SK-N-SH treated with all-trans-retinoic acid at 6 μM for 48 hours (cell line): ENCODE results near the gene PRRC2C.

Source experiments
- ATAC-seq: fragments of 200-7000 bp; cut with Tn5 transposase; 3 replicates; pipeline ENCODE4 v1.9.1; 2020; ENCODE audit warnings: mild to moderate bottlenecking, moderate library complexity
- ARNTL ChIP-seq: fragments of 450-650 bp; formaldehyde crosslinking; IDR thresholded peaks from 2 replicates; pipeline ENCODE4 v1.5.0; 2020; ENCODE audit warnings: low read depth, mild to moderate bottlenecking, moderate library complexity, borderline replicate concordance
- BACH2 ChIP-seq: fragments of 250-450 bp; sonication (Bioruptor Pico); IDR thresholded peaks from 2 replicates; pipeline ENCODE4 v1.9.0; 2021; ENCODE audit warnings: mild to moderate bottlenecking, borderline replicate concordance
- CREB5 ChIP-seq: fragments of 250-450 bp; sonication (Bioruptor Pico); IDR thresholded peaks from 2 replicates; pipeline ENCODE4 v1.5.1; 2020; ENCODE audit warnings: low read depth, mild to moderate bottlenecking, moderate library complexity
- CSDC2 ChIP-seq: fragments of 250-450 bp; sonication (Bioruptor Pico); IDR thresholded peaks from 2 replicates; pipeline ENCODE4 v1.5.0; 2020; ENCODE audit warnings: mild to moderate bottlenecking, moderate library complexity
- ESRRG ChIP-seq: fragments of 250-450 bp; sonication (Bioruptor Pico); IDR thresholded peaks from 2 replicates; pipeline ENCODE4 v1.6.1; 2021; ENCODE audit warnings: mild to moderate bottlenecking
- GLIS3 ChIP-seq: fragments of 250-450 bp; sonication (Bioruptor Pico); IDR thresholded peaks from 2 replicates; pipeline ENCODE4 v1.5.0; 2020; ENCODE audit warnings: mild to moderate bottlenecking, moderate library complexity
- ISL1 ChIP-seq: fragments of 250-450 bp; sonication (Bioruptor Pico); IDR thresholded peaks from 2 replicates; pipeline ENCODE4 v2.1.2; 2022; ENCODE audit warnings: mild to moderate bottlenecking, moderate library complexity
- PATZ1 ChIP-seq: fragments of 250-450 bp; sonication (Bioruptor Pico); IDR thresholded peaks from 2 replicates; pipeline ENCODE4 v1.8.0; 2020; ENCODE audit warnings: mild to moderate bottlenecking, moderate library complexity, borderline replicate concordance
- POU6F1 ChIP-seq: fragments of 250-450 bp; sonication (Bioruptor Pico); IDR thresholded peaks from 2 replicates; pipeline ENCODE4 v1.8.0; 2021; ENCODE audit warnings: low read depth, mild to moderate bottlenecking, moderate library complexity, borderline replicate concordance
- PPARA ChIP-seq: fragments of 250-450 bp; sonication (Bioruptor Pico); IDR thresholded peaks from 2 replicates; pipeline ENCODE4 v1.5.0; 2020; ENCODE audit warnings: mild to moderate bottlenecking, borderline replicate concordance
- SNAI2 ChIP-seq: fragments of 250-450 bp; sonication (Bioruptor Pico); IDR thresholded peaks from 2 replicates; pipeline ENCODE4 v1.5.0; 2020; ENCODE audit warnings: mild to moderate bottlenecking, moderate library complexity
- TCF4 ChIP-seq: fragments of 250-450 bp; sonication (Bioruptor Pico); IDR thresholded peaks from 2 replicates; pipeline ENCODE4 v1.8.0; 2021; ENCODE audit warnings: mild to moderate bottlenecking, moderate library complexity, borderline replicate concordance
- TOX ChIP-seq: fragments of 250-450 bp; sonication (Bioruptor Pico); IDR thresholded peaks from 2 replicates; pipeline ENCODE4 v1.8.0; 2021; ENCODE audit warnings: mild to moderate bottlenecking, moderate library complexity, borderline replicate concordance
- TSHZ2 ChIP-seq: fragments of 250-450 bp; sonication (Bioruptor Pico); IDR thresholded peaks from 2 replicates; pipeline ENCODE4 v1.5.0; 2020; ENCODE audit warnings: mild to moderate bottlenecking, moderate library complexity
- ZC3H10 ChIP-seq: fragments of 250-450 bp; sonication (Bioruptor Pico); IDR thresholded peaks from 2 replicates; pipeline ENCODE4 v1.5.1; 2021; ENCODE audit warnings: mild to moderate bottlenecking, moderate library complexity
- ZFP3 ChIP-seq: fragments of 250-450 bp; sonication (Bioruptor Pico); IDR thresholded peaks from 2 replicates; pipeline ENCODE4 v1.5.0; 2020; ENCODE audit warnings: mild to moderate bottlenecking, moderate library complexity
- ZFP30 ChIP-seq: fragments of 450-650 bp; formaldehyde crosslinking; IDR thresholded peaks from 2 replicates; pipeline ENCODE4 v1.5.0; 2022; ENCODE audit warnings: mild to moderate bottlenecking, moderate library complexity
- ZNF565 ChIP-seq: fragments of 450-650 bp; formaldehyde crosslinking; conservative IDR thresholded peaks from 2 replicates; pipeline ENCODE4 v1.5.0; 2020; ENCODE audit warnings: low read depth, mild to moderate bottlenecking, moderate library complexity
- ZNF70 ChIP-seq: fragments of 450-650 bp; formaldehyde crosslinking; IDR thresholded peaks from 2 replicates; pipeline ENCODE4 v1.5.0; 2020; ENCODE audit warnings: mild to moderate bottlenecking, moderate library complexity
- ZNF8 ChIP-seq: fragments of 450-650 bp; formaldehyde crosslinking; IDR thresholded peaks from 2 replicates; pipeline ENCODE4 v1.5.0; 2020; ENCODE audit warnings: mild to moderate bottlenecking, moderate library complexity

Gene PRRC2C

GRCh38 chr1:171627020-171627419 is 141.7 kb downstream of the PRRC2C start:
- ATAC-seq = no peak
- TF ChIP-seq GLIS3 = no peak
- TF ChIP-seq TSHZ2 = no peak
- TF ChIP-seq CREB5 (CRISPR knock-in tag) = no peak
- no peak for TF ChIP-seq ZFP3 (CRISPR knock-in tag)
- no peak for TF ChIP-seq TCF4 (CRISPR knock-in tag)
- TF ChIP-seq ESRRG = no peak
- no peak for TF ChIP-seq ZNF8
- TF ChIP-seq ISL1 (CRISPR knock-in tag) = no peak
- no peak for TF ChIP-seq ARNTL (CRISPR knock-in tag)
- TF ChIP-seq PPARA (CRISPR knock-in tag) = no peak
- no peak for TF ChIP-seq PATZ1 (CRISPR knock-in tag)
- no peak for TF ChIP-seq TOX (CRISPR knock-in tag)
- TF ChIP-seq POU6F1 (CRISPR knock-in tag) = no peak
- TF ChIP-seq, all 23 proteins: peak for 0

GRCh38 chr1:171628225-171628624 is 142.9 kb downstream of the PRRC2C start:
- TF ChIP-seq GLIS3 (no peak), BACH2 (CRISPR knock-in tag) (no peak), ZC3H10 (CRISPR knock-in tag) (no peak), SNAI2 (CRISPR knock-in tag) (no peak), ZNF70 (no peak), TOX (CRISPR knock-in tag) (no peak), POU6F1 (CRISPR knock-in tag) (no peak)
- ATAC-seq = no peak

- TF ChIP-seq ISL1 (CRISPR knock-in tag) = no peak
- TF ChIP-seq BACH2 (CRISPR knock-in tag) = no peak
- TF ChIP-seq ZNF565 (CRISPR knock-in tag) = no peak
- TF ChIP-seq CREB5 (CRISPR knock-in tag) = no peak
- no peak for TF ChIP-seq ZNF8
- TF ChIP-seq ZFP3 (CRISPR knock-in tag) = no peak
- no peak for TF ChIP-seq ESRRG
- no peak for TF ChIP-seq CSDC2 (CRISPR knock-in tag)
- TF ChIP-seq ARNTL (CRISPR knock-in tag) = no peak
- TF ChIP-seq ZFP30 (CRISPR knock-in tag) = no peak
- TF ChIP-seq GLIS3 = no peak
- ATAC-seq = no peak
Observed at GRCh38 chr1:171635661-171636060, 150.3 kb downstream of the PRRC2C start.
